Measurements from ENCODE around the gene SYT6.
"Not testable (repeated sequence)": the region's sequence is repeated elsewhere in the genome, so short reads cannot be mapped to it uniquely, and the experiment has no call there.

The SYT6 gene

GRCh38 chr1:114075105-114075504 lies 78.6 kb downstream of the SYT6 start:
- no peaks in the 10 kb centered on the region for H3K36me3 ChIP-seq (ENCODE audit: control insufficient read depth, insufficient read depth, low read length)
- no peaks in the 10 kb centered on the region for H3K27me3 ChIP-seq (ENCODE audit: control insufficient read depth, insufficient read depth, low read length, poor library complexity, severe bottlenecking)
- H3K9me3 ChIP-seq (ENCODE audit: control insufficient read depth, low read length): peaks cover 10% of the 10 kb centered on the region
- no peak overlapping the region for H3K27ac ChIP-seq (ENCODE audit: insufficient read depth, low read depth, low read length, poor library complexity, severe bottlenecking)
- WGBS, 2 experiments: 64 to 68% methylated on average over 2 of the region's 2 CpGs
- H3K4me1 ChIP-seq (ENCODE audit: control insufficient read depth, insufficient read depth, low read length): peaks cover 26% of the 10 kb centered on the region
- no peak overlapping the region for H3K4me3 ChIP-seq (ENCODE audit: insufficient read depth, low read depth, low read length)

- H3K27ac ChIP-seq (ENCODE audit: insufficient read depth, low read depth, low read length, poor library complexity, severe bottlenecking): no peak overlapping the region
- H3K4me3 ChIP-seq (ENCODE audit: insufficient read depth, low read depth, low read length): no peak overlapping the region
- H3K4me1 ChIP-seq (ENCODE audit: control insufficient read depth, insufficient read depth, low read length): peaks cover 16% of the 10 kb centered on the region
- no peaks in the 10 kb centered on the region for H3K27me3 ChIP-seq (ENCODE audit: control insufficient read depth, insufficient read depth, low read length, poor library complexity, severe bottlenecking)
- H3K36me3 ChIP-seq (ENCODE audit: control insufficient read depth, insufficient read depth, low read length): no peaks in the 10 kb centered on the region
- peaks cover 10% of the 10 kb centered on the region for H3K9me3 ChIP-seq (ENCODE audit: control insufficient read depth, low read length)
Measured at GRCh38 chr1:114072246-114072645, 81.4 kb downstream of the SYT6 start.

GRCh38 chr1:114069762-114070161 lies 83.9 kb downstream of the SYT6 start:
- not testable (repeated sequence) for H3K4me1 ChIP-seq (ENCODE audit: control insufficient read depth, insufficient read depth, low read length); H3K9me3 ChIP-seq (ENCODE audit: control insufficient read depth, low read length); H3K36me3 ChIP-seq (ENCODE audit: control insufficient read depth, insufficient read depth, low read length); H3K27me3 ChIP-seq (ENCODE audit: control insufficient read depth, insufficient read depth, low read length, poor library complexity, severe bottlenecking); H3K27ac ChIP-seq (ENCODE audit: insufficient read depth, low read depth, low read length, poor library complexity, severe bottlenecking); H3K4me3 ChIP-seq (ENCODE audit: insufficient read depth, low read depth, low read length)

- not testable (repeated sequence) for H3K27ac ChIP-seq (ENCODE audit: insufficient read depth, low read depth, low read length, poor library complexity, severe bottlenecking); H3K9me3 ChIP-seq (ENCODE audit: control insufficient read depth, low read length); H3K4me1 ChIP-seq (ENCODE audit: control insufficient read depth, insufficient read depth, low read length); H3K36me3 ChIP-seq (ENCODE audit: control insufficient read depth, insufficient read depth, low read length); H3K4me3 ChIP-seq (ENCODE audit: insufficient read depth, low read depth, low read length); H3K27me3 ChIP-seq (ENCODE audit: control insufficient read depth, insufficient read depth, low read length, poor library complexity, severe bottlenecking)
- WGBS, 2 experiments: 88 to 96% methylated on average over 1 of the region's 1 CpG
Measured at GRCh38 chr1:114068684-114069083, 85.0 kb downstream of the SYT6 start.

GRCh38 chr1:114065671-114066070 lies 88.0 kb downstream of the SYT6 start:
- H3K4me1 ChIP-seq (ENCODE audit: control insufficient read depth, insufficient read depth, low read length); H3K27ac ChIP-seq (ENCODE audit: insufficient read depth, low read depth, low read length, poor library complexity, severe bottlenecking); H3K27me3 ChIP-seq (ENCODE audit: control insufficient read depth, insufficient read depth, low read length, poor library complexity, severe bottlenecking); H3K4me3 ChIP-seq (ENCODE audit: insufficient read depth, low read depth, low read length); H3K9me3 ChIP-seq (ENCODE audit: control insufficient read depth, low read length); H3K36me3 ChIP-seq (ENCODE audit: control insufficient read depth, insufficient read depth, low read length): not testable (repeated sequence)
- 92% methylated on average over 2 of the region's 3 CpGs for WGBS, 2 experiments

- Histone ChIP-seq H3K36me3 (ENCODE audit: control insufficient read depth, insufficient read depth, low read length) (no peaks in the 10 kb centered on the region), H3K27me3 (ENCODE audit: control insufficient read depth, insufficient read depth, low read length, poor library complexity, severe bottlenecking) (no peaks in the 10 kb centered on the region)
Measured at GRCh38 chr1:114063544-114063943, 90.1 kb downstream of the SYT6 start.

GRCh38 chr1:114062477-114063099 lies 91.1 kb downstream of the SYT6 start:
- Histone ChIP-seq H3K9me3 (ENCODE audit: control insufficient read depth, low read length) (peaks cover 3% of the 10 kb centered on the region), H3K4me3 (ENCODE audit: insufficient read depth, low read depth, low read length) (no peak overlapping the region), H3K27ac (ENCODE audit: insufficient read depth, low read depth, low read length, poor library complexity, severe bottlenecking) (no peak overlapping the region), H3K36me3 (ENCODE audit: control insufficient read depth, insufficient read depth, low read length) (no peaks in the 10 kb centered on the region), H3K27me3 (ENCODE audit: control insufficient read depth, insufficient read depth, low read length, poor library complexity, severe bottlenecking) (no peaks in the 10 kb centered on the region), H3K4me1 (ENCODE audit: control insufficient read depth, insufficient read depth, low read length) (no peaks in the 10 kb centered on the region)
- WGBS, 2 experiments: 91 to 93% methylated on average over 8 of the region's 8 CpGs

More at GRCh38 chr1:114063544-114063943, 90.1 kb downstream of the SYT6 start:
- Histone ChIP-seq H3K27ac (ENCODE audit: insufficient read depth, low read depth, low read length, poor library complexity, severe bottlenecking) (no peak overlapping the region), H3K4me3 (ENCODE audit: insufficient read depth, low read depth, low read length) (no peak overlapping the region), H3K9me3 (ENCODE audit: control insufficient read depth, low read length) (peaks cover 3% of the 10 kb centered on the region), H3K4me1 (ENCODE audit: control insufficient read depth, insufficient read depth, low read length) (no peaks in the 10 kb centered on the region)

GRCh38 chr1:114061121-114061830 lies 92.4 kb downstream of the SYT6 start:
- 89 to 92% methylated on average over 1 of the region's 1 CpG for WGBS, 2 experiments
- H3K9me3 ChIP-seq (ENCODE audit: control insufficient read depth, low read length): peaks cover 3% of the 10 kb centered on the region
- H3K27ac ChIP-seq (ENCODE audit: insufficient read depth, low read depth, low read length, poor library complexity, severe bottlenecking): no peak overlapping the region
- no peaks in the 10 kb centered on the region for H3K36me3 ChIP-seq (ENCODE audit: control insufficient read depth, insufficient read depth, low read length)
- no peak overlapping the region for H3K4me3 ChIP-seq (ENCODE audit: insufficient read depth, low read depth, low read length)
- H3K4me1 ChIP-seq (ENCODE audit: control insufficient read depth, insufficient read depth, low read length): no peaks in the 10 kb centered on the region
- H3K27me3 ChIP-seq (ENCODE audit: control insufficient read depth, insufficient read depth, low read length, poor library complexity, severe bottlenecking): no peaks in the 10 kb centered on the region

- WGBS, 2 experiments: 86 to 89% methylated on average over 2 to 3 of the region's 6 CpGs
- H3K4me3 ChIP-seq (ENCODE audit: insufficient read depth, low read depth, low read length); H3K9me3 ChIP-seq (ENCODE audit: control insufficient read depth, low read length); H3K36me3 ChIP-seq (ENCODE audit: control insufficient read depth, insufficient read depth, low read length); H3K27me3 ChIP-seq (ENCODE audit: control insufficient read depth, insufficient read depth, low read length, poor library complexity, severe bottlenecking); H3K27ac ChIP-seq (ENCODE audit: insufficient read depth, low read depth, low read length, poor library complexity, severe bottlenecking); H3K4me1 ChIP-seq (ENCODE audit: control insufficient read depth, insufficient read depth, low read length): not testable (repeated sequence)
Measured at GRCh38 chr1:114058236-114058635, 95.4 kb downstream of the SYT6 start.

GRCh38 chr1:114054148-114054547 lies 99.5 kb downstream of the SYT6 start:
- whole genome bisulfite sequencing, 2 experiments: 94 to 97% methylated on average over 1 to 2 of the region's 2 CpGs
- Histone ChIP-seq H3K9me3 (ENCODE audit: control insufficient read depth, low read length) (no peaks in the 10 kb centered on the region), H3K36me3 (ENCODE audit: control insufficient read depth, insufficient read depth, low read length) (no peaks in the 10 kb centered on the region), H3K4me1 (ENCODE audit: control insufficient read depth, insufficient read depth, low read length) (no peaks in the 10 kb centered on the region), H3K4me3 (ENCODE audit: insufficient read depth, low read depth, low read length) (no peak overlapping the region), H3K27me3 (ENCODE audit: control insufficient read depth, insufficient read depth, low read length, poor library complexity, severe bottlenecking) (no peaks in the 10 kb centered on the region), H3K27ac (ENCODE audit: insufficient read depth, low read depth, low read length, poor library complexity, severe bottlenecking) (no peak overlapping the region)
